Hematopoietic multipotent progenitor cell (in vitro differentiated cells): ENCODE results near the gene DARS1. TPM values are rescaled to one million over a fixed set of nuclear protein-coding genes. Genes with fewer than 3 reads are reported as not detected.
"Not testable (repeated sequence)": the region's sequence is repeated elsewhere in the genome, so short reads cannot be mapped to it uniquely, and the experiment has no call there.

Experiments used
- DNase-seq, 3 donors: peaks; one replicate each; pipeline ENCODE4 v3.0.0-alpha.2; 2011 to 2015; ENCODE audit warnings: low read depth in 2 of 3, low spot score in 2 of 3
- total RNA-seq: library from RNA; depleted of rRNA; stranded (reverse); fragments of >200 nt; gene quantifications from one replicate; pipeline ENCODE4 v1.2.3, GENCODE V29; 2012

The DARS1 gene
- total RNA-seq, 1 donor = 57.6 TPM

DNA sequence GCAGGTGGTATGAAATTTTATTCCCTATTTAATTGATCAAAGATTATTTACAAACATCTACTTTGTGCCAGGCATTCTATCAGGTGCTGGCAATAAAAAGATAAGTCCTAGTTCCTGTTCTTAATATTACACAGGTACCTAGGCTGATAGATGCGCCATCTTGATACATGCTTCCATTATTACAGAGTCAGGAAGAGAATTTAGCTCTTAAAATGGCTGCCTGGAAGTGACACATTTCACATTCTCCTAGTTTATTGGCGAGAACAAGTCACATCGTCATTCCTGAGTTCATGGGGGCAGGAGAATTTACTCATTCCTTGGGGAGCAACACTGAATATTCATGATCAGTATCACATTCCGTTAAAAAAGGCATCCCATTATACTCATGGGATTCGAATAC, 1.1 kb upstream of the DARS1 start:
- no peak for DNase-seq

DNA sequence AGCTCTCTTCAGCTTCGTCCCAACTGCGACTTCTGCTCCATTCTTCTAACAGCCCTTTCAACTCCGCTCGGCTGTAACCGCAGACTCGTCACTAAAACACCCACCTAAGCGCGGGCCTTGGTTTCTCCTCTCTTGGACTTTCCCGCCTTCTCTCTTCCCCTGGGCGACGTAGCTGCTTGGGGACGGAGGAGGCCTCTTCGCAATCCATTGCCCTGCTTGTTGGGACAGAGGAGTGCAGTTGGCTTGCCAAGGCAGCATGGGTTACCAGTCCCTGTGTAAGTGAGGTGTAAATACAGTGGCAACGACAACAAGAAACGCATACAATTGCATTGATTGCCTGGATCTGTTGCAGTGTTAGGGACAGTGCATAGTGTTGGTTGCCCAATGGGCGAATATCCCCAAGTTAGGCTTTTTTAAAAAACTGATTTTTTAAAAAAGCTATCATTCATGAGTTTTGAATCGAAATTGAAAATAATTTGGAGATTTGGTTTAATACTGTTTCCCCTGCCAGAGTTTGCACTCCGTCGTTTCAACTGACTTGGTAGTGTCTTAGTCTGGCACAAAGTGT, 484 bp upstream of the DARS1 start:
- peak in 2 of 3 donors; percentile 69 to 76 for DNase-seq

DNA sequence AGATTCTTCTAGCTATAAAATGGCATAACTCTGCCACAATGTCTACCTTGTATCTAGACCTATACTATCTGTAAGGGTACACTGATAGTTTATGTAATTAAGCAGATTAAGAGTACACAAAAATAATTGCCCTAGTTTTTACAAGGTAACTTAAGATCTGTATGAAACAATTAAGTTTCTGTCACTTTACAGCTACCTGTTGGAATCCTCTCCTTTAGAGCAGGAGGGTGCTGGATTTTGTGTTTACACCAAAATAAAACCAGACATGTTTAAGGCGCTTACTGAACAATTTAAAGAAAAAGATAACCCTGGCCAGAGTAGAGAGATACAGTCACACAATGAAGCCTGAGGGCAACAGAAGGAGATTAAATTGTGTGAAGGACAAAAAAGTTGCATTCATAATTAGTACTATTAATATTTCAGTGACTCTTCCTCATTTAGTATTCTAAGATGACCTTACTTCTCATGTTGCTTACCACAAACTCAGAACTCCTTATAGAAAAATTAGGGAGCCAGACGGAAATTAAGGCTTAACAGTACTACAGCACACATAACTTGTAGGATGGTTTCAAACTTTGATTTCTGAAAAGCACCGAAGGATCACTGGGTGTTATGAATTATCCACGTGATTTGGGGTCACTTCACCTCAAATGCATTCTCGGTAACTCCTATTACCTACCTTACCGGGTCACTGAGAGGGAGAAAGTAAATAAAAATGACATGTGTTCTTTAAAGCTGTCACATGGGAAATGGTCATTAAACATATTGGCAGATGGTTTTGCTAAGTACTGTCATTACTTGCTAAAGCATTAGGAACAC, 1.0 kb downstream of the DARS1 start:
- DNase-seq = no peak

DNA sequence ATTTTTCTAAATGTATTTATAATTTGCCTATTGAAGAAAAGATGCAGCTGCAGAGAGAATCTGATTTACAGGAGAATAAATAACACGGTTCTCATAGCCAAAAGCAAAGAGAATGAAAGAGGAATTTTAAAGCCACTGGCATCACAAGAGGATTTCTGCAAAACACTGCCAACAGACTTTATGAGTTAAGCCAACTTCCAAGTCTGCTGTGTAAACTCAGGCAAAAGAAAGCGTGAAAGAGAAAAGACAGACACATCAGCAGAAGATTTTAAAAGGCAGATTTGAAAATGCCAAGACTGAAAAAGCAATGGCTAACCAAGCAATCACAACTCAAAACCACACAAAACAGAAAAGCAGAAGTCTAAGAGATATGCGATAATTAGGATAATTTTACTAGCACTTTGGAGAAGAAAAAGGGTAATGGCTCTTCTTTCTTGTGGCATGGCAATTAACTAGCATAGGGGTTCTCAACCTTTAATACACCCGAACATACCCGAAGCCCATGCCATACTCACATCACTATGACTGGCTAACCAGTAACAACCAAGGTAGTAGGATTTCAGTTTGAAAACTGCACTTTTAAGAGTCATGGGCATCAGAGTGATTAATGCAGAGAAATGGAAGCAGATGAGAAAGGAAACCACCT, 4.9 kb downstream of the DARS1 start:
- DNase-seq = peak in 1 of 3 donors; percentile 27

DNA sequence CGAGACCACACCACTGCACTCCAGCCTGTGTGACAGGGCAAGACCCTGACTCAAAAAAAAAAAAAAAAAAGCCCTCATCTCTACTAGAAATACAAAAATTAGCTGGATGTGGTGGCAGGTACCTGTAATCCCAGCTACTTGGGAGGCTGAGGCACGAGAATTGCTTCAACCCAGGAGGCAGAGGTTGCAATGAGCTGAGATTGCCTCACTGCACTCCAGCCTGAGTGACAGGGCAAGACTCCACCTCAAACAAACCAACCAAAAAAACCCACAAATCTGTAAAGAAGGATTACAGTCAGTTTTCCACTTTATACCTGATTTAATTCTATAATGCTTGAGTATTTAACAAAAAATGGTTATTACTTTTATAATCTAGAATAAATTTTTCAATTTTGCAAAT, 9.7 kb downstream of the DARS1 start:
- no peak for DNase-seq

DNA sequence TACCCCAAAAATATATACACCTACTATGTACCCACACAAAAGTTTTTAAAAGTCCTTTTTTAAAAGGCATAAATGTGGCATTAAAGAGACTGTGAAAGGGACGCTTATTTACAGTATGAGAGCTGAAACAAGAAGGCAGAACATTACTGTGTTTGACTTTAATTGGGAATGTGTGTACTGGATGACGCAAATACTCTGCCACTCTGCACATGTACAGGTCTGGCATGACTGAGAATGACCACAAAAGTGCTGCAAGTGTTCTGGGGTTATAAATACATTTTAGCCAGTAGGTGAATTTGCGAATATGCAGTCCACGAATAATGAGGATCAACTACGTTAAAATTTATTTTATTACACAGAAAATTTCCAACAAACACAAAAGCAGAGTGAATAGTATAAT, 11.4 kb downstream of the DARS1 start:
- no peak for DNase-seq

DNA sequence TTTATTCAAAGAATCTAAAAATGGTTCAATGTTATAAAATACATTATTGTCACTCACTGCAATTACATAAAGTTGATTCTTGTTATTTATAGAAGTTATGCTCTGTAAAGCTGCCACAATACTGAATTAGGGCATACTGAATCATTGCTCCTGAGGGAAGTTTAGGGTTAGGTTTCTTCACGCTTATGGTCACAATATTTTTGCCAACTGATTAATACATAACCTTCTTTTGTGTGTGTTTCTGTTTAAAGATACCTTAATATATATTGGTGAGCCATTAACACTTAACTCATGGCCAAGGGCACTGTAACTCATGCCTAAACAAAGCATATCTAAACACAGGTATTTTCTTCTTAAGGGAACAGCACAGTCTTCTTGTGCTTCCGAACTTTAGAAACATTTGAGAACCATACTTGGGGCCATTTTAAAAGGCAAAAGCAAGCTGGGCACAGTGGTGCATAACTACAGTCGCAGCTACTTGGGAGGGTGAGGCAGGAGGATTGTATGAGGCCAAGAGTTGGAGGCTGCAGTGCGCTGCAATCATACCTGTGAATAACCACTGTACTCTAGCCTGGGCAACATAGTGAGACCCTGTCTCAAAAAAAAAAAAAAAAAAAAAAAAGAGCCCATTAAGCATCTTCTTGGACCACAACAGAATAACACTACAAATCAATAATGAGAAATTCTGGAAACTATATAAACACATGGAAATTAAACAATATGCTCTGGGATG, 15.6 kb downstream of the DARS1 start:
- no peak for DNase-seq

DNA sequence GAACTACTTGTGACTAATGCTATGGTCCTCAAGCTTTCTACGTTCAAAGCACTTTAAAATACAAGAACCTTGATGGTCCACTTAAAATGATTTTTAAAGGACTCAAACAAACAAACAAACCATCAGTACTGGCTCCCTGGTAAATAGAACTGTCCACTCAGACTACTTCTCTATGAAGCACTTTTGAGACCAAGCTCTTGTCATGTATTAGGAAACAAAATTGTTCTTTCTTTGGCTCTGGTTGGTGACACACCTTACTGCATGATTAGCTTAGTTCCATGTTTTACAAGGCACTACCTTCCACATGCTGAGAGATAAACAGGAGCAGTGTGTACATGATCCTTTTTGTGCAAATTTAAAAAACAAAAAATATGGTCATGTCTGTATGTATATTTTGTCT, 19.7 kb downstream of the DARS1 start:
- no peak for DNase-seq

DNA sequence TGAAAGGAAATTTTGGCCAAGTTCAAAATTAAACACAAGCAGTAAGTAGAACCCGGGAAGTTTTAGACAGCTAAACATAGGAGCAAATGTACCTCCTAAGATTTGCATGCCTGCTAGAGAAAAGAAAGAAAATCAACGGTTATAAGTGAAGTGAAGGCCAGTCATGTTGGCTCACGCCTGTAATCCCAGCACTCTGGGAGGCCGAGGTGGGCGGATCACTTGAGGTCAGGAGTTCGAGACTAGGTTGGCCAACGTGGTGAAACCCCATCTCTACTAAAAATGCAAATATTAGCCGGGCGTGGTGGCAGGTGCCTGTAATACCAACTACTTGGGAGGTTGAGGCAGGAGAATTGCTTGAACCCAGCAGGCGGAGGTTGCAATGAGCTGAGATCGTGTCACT, 21.0 kb downstream of the DARS1 start:
- DNase-seq = not testable (repeated sequence)

DNA sequence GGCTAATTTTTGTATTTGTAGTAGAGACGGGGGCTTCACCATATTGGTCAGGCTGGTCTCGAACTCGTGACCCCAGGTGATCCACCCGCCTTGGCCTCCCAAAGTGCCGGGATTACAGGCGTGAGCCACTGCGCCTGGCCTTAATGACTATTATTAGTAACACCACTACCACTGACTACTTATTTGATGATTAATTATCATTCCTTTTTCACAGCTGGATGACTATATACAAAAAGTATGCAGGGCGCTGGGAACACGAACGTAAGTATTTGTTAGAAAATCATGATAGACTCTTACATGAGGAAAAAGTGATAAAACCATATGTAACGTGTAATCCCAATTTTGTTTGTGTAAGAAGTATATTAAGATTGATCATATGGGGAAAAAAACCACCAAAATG, 21.6 kb downstream of the DARS1 start:
- DNase-seq = no peak

DNA sequence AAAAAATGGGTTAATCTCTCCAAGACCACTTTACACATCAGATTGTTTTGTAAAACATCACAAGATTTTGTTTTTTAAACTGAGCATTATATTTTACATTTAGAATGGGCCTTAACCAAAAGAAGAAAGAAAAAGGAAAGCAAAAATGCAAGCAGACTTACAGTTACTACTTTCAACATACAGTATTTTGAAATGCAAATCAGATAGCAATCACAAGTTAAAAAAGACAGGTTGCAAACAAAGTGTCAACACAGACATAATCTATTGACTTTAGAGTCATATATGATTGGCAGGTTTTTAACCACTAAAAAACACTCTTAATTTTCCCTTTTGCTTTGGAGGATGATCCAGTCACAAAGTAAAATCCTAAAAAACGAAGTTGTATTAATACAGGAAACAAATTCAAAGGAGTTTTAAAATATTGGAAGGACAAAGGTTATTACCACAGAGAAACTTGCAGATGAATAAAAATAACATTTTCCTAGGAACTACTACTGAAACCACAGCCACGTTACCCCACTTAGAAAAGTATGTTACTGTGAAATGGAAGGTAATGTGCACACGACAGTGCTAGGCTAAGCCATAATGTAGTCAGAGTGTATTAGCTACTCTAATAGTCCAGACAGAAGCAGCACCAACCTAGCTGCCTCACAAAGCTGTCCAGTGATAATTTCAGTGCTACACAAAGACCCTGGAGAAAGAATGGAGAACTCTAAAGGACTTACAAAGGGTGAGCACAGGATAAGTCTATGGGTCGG, 22.9 kb downstream of the DARS1 start:
- no peak for DNase-seq

DNA sequence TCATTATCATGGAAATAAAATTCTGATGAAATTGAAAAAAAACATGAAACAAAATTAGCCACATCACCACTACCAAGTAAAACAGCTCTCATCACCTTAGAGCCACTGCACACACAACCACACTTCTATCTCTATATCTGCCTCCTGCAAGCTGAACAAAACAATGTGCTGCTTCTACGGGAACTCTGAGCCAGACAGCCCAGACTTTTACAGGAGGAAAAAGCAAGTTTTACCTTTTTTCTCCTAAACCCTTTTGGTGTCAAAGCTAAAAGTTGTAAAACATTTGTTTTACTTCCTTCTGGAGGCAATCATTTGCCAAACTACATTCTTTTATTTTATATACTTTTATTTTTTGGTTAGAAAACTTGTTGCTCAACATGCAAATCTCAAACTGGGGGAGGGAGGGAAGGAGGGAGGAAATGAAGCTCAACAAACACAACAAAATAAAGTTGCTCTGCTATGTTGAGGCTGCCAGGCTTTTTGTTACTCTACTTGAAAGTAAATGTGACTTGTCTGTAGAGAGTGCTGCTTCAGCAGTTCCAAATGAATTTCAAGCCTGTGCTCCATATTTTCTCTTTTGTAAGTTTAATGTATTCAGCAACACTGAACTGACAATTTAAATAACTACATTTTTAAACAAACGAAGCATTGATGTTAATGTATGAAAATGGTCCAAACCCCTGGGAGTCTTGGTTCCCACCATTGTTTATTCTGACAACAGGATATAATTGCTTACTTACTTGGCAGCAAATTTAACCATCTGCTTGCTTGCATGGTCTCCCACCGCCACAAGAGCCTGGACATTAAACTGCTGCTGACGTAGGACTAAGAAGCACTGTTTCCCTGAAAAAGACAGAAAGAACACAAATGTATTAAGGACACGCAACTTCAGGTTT, 24.5 kb downstream of the DARS1 start:
- no peak for DNase-seq

DNA sequence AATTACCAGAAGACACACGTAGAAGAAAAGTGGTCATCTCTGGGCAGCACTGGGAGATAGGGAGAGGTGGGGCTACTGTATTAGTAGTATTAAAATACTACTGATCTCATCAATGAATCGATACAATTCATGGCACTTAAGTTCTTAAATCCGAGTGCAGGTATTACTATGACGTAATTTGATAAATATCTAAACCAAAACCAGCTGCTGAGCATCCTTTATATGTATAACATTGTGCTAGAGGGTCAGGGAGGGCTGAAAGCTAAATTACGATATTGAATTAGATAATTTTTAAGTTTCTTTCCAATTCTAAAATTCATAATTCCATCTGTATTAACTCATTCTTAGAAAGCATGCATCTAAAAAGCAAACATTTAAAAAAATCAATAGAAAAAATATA, 25.3 kb downstream of the DARS1 start:
- DNase-seq = no peak

DNA sequence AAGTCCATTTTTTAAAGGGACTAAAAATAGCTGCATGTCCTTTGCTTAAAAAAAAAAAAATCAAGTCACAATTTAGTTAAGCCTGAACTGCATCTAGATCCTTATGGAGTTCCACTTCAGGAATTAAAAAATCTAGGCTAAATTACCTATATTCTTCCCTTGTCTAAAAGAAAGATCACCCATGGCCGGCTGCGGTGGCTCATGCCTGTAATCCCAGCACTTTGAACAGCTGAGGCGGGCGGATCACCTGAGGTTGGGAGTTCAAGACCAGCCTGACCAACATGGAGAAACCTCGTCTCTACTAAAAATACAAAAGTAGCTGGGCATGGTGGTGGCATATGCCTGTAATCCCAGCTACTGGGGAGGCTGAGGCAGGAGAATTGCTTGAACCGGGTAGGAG, 26.5 kb downstream of the DARS1 start:
- DNase-seq = not testable (repeated sequence)

DNA sequence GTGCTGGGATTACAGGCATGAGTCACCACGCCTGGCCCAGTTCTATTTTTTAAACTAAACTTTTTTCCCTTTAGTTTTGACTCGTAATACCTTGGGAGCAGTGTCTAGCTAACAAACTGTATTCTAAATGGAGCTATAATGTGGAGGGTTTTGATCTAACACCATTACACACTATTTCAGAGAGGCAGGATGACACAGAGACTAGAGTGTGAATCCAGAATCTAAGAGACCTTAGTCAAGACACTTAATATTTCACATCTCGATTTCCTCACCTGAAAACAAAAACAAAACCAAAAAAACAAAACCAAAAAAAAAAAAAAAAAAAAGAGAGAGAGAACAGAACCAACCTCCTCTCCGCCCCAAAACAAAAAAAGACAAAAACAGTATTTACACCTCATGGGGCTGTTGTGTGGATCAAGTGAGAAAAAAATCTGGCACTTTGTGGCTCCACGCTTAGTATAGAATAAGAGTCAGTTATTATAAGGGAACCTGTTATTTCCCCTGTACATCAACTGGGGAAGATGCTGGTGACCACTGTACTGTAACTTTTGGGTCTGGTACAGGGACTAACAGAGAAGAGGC, 31.3 kb downstream of the DARS1 start:
- DNase-seq = no peak

DNA sequence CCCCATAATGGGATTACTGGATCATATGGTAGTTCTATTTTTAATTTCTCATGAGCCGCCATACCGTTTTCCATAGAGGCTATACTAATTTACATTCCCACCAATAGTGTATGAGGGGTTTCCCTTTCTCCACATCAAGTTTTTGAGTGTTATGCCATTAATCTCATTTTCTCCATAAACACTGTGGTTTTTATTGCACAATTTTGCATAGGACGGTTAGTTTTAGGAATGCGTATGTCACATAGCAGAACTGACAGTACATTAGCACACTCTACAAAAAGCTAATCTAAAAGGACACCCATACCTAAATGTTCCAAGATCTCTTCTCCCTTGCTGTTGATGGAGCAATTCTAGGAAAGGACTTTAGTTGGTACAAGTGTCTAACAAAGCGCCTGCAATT, 32.5 kb downstream of the DARS1 start:
- DNase-seq = no peak

DNA sequence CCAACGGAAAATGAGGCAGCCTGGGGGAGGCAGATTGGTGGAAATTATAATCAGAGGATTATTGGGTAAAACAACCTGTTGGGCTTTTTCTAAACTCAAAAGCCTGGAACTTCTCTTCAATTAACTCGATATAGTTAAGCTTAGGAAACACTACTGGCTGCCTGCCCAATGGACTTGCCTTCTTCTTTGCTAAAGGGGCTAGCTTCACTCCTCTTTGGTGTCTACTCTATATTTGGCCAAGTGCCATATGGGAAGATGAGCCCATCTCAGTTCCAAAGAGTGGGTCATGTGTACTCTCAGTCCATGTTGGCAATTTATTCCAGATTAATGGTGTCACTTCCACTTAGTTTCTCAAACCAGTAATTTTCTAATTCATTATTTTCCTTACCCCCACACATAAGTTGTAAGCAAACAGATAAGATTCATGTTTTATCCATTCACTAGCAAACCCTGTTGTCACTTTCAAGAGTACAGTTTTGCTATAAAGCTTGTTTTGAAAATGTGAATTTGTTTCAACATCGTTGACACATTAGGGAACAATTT, 34.3 kb downstream of the DARS1 start:
- no peak for DNase-seq

DNA sequence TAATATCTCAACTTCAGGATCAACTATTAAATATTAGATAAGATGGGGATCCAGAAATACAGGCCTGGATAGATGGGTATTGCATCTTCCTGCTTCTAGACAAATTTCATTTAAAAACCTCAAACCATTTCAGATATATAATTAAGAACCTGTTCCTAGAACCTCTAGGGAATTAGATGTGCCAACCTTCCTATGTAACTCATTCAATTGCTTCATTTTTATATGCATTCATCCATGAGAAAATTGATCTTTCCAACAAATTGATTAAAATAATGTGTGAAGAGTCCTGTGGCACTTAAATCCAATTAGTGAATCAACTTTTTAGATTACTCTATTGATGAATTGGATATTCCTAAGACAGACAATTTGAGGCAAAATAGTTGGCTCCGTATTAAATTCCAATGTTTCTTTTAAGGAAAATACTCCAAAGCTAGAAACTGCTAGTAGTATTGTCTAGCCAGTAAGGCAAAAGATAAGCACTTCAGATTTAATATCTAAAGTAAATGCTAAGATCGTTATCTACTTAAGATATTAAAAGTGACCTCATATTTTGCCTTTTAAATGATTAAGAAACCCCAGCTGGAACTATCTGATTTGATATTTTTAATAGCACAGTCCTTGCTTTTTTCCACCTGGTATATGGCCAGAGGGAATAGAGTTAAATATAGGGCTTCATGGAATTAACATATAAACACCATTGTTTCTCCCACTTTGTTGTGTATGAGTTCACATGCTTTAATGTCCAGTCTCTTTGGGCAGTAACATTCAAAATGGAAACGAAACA, 35.8 kb downstream of the DARS1 start:
- DNase-seq = no peak
